ENCODE data around the gene CAV3.

Gene CAV3

GRCh38 chr3:8736436-8736835 is 2.8 kb downstream of the CAV3 start:
- no peak for DNase-seq

- no peak for DNase-seq
Measured at GRCh38 chr3:8737301-8737700, 3.7 kb downstream of the CAV3 start.

GRCh38 chr3:8737823-8738222 is 4.2 kb downstream of the CAV3 start:
- no peak for DNase-seq

- DNase-seq: no peak
Measured at GRCh38 chr3:8738639-8739038, 5.0 kb downstream of the CAV3 start.

- DNase-seq: no peak
Measured at GRCh38 chr3:8739757-8740504, 6.3 kb downstream of the CAV3 start.

GRCh38 chr3:8741581-8742261 is 8.1 kb downstream of the CAV3 start:
- no peak for DNase-seq

- DNase-seq: no peak
Measured at GRCh38 chr3:8743021-8743601, 9.5 kb downstream of the CAV3 start.

- DNase-seq: no peak
Measured at GRCh38 chr3:8743911-8744310, 10.3 kb downstream of the CAV3 start.

GRCh38 chr3:8745619-8746370 is 12.2 kb downstream of the CAV3 start:
- DNase-seq: no peak

GRCh38 chr3:8746780-8747345 is 13.3 kb downstream of the CAV3 start:
- DNase-seq: no peak

- no peak for DNase-seq
Measured at GRCh38 chr3:8749316-8749715, 15.7 kb downstream of the CAV3 start.

- DNase-seq: no peak
Measured at GRCh38 chr3:8752832-8753231, 19.2 kb downstream of the CAV3 start.

GRCh38 chr3:8755097-8755496 is 21.5 kb downstream of the CAV3 start:
- no peak for DNase-seq

GRCh38 chr3:8755564-8756237 is 22.1 kb downstream of the CAV3 start:
- no peak for DNase-seq

GRCh38 chr3:8756671-8757070 is 23.1 kb downstream of the CAV3 start:
- DNase-seq: no peak

- DNase-seq: peak; percentile 73
Measured at GRCh38 chr3:8757551-8758518, 24.2 kb downstream of the CAV3 start.

GRCh38 chr3:8759038-8759707 is 25.6 kb downstream of the CAV3 start:
- no peak for DNase-seq

GRCh38 chr3:8760091-8760490 is 26.5 kb downstream of the CAV3 start:
- no peak for DNase-seq

- DNase-seq: no peak
Measured at GRCh38 chr3:8760506-8760905, 26.9 kb downstream of the CAV3 start.

GRCh38 chr3:8761866-8762265 is 28.3 kb downstream of the CAV3 start:
- no peak for DNase-seq

All from left hindlimb (tissue), 1 donor.